ENCODE data around the gene BIK.

The BIK gene

GRCh38 chr22:43126501-43127165 lies 16.1 kb downstream of the BIK start:
- no peaks in the 10 kb centered on the region for H3K9me2 ChIP-seq (replicated peaks; ENCODE audit: insufficient read depth, low read length)
- H4K20me1 ChIP-seq (ENCODE audit: insufficient read depth, low read length): no peaks in the 10 kb centered on the region
- H3K79me2 ChIP-seq (ENCODE audit: low read length): no peaks in the 10 kb centered on the region
- no peak overlapping the region for H3K4me2 ChIP-seq (ENCODE audit: low read depth, low read length)
- H3K27ac ChIP-seq (ENCODE audit: low read length): no peak overlapping the region
- peaks cover 7% of the 10 kb centered on the region; the same call in 1 of the 2 replicates for H3F3A ChIP-seq (ENCODE audit: insufficient read depth, low read length)
- TF ChIP-seq CTCF (IDR thresholded peaks at IDR 0.05; ENCODE audit: low read length) (no peak), EZH2 (optimal IDR thresholded peaks at IDR 0.05; ENCODE audit: low read depth, low read length) (no peak), EZH2phosphoT487 (IDR thresholded peaks at IDR 0.05; ENCODE audit: low read length) (no peak)
- no peak for DNase-seq
- H3K4me3 ChIP-seq (ENCODE audit: low read length): no peak overlapping the region
- no peaks in the 10 kb centered on the region for H3K9me3 ChIP-seq (replicated peaks; ENCODE audit: insufficient read depth, low read length)
- no peaks in the 10 kb centered on the region for H3K36me3 ChIP-seq (replicated peaks; ENCODE audit: insufficient read depth, low read length)
- no peak overlapping the region for H2AFZ ChIP-seq (ENCODE audit: low read length)
- peaks cover 18% of the 10 kb centered on the region for H3K4me1 ChIP-seq (ENCODE audit: low read length)
- no peaks in the 10 kb centered on the region for H3K27me3 ChIP-seq (replicated peaks; ENCODE audit: insufficient read depth, low read length)
- H3K9ac ChIP-seq (ENCODE audit: low read length): no peak overlapping the region

GRCh38 chr22:43127166-43127908 lies 16.8 kb downstream of the BIK start:
- Histone ChIP-seq H3K36me3 (replicated peaks; ENCODE audit: insufficient read depth, low read length) (no peaks in the 10 kb centered on the region), H3K4me1 (ENCODE audit: low read length) (peaks cover 18% of the 10 kb centered on the region), H3K27ac (ENCODE audit: low read length) (no peak overlapping the region)

GRCh38 chr22:43128116-43128515 lies 17.6 kb downstream of the BIK start:
- Histone ChIP-seq H3K9ac (ENCODE audit: low read length) (no peak overlapping the region), H4K20me1 (ENCODE audit: insufficient read depth, low read length) (no peaks in the 10 kb centered on the region), H3K27ac (ENCODE audit: low read length) (no peak overlapping the region), H3K9me2 (replicated peaks; ENCODE audit: insufficient read depth, low read length) (no peaks in the 10 kb centered on the region), H3K36me3 (replicated peaks; ENCODE audit: insufficient read depth, low read length) (no peaks in the 10 kb centered on the region), H3K4me1 (ENCODE audit: low read length) (peaks cover 18% of the 10 kb centered on the region), H3K4me2 (ENCODE audit: low read depth, low read length) (no peak overlapping the region), H3K4me3 (ENCODE audit: low read length) (no peak overlapping the region), H3K9me3 (replicated peaks; ENCODE audit: insufficient read depth, low read length) (no peaks in the 10 kb centered on the region), H3F3A (ENCODE audit: insufficient read depth, low read length) (peaks cover 7% of the 10 kb centered on the region; the same call in 1 of the 2 replicates), H2AFZ (ENCODE audit: low read length) (no peak overlapping the region), H3K79me2 (ENCODE audit: low read length) (no peaks in the 10 kb centered on the region), H3K27me3 (replicated peaks; ENCODE audit: insufficient read depth, low read length) (no peaks in the 10 kb centered on the region)
- no peak for TF ChIP-seq EZH2 (optimal IDR thresholded peaks at IDR 0.05; ENCODE audit: low read depth, low read length)
- no peak for DNase-seq

More at GRCh38 chr22:43127166-43127908, 16.8 kb downstream of the BIK start:
- H3K9me2 ChIP-seq (replicated peaks; ENCODE audit: insufficient read depth, low read length): no peaks in the 10 kb centered on the region
- no peak overlapping the region for H3K9ac ChIP-seq (ENCODE audit: low read length)
- no peaks in the 10 kb centered on the region for H3K27me3 ChIP-seq (replicated peaks; ENCODE audit: insufficient read depth, low read length)
- H2AFZ ChIP-seq (ENCODE audit: low read length): no peak overlapping the region
- no peak for DNase-seq
- no peaks in the 10 kb centered on the region for H4K20me1 ChIP-seq (ENCODE audit: insufficient read depth, low read length)
- H3F3A ChIP-seq (ENCODE audit: insufficient read depth, low read length): peaks cover 7% of the 10 kb centered on the region; the same call in 1 of the 2 replicates
- TF ChIP-seq CTCF (IDR thresholded peaks at IDR 0.05; ENCODE audit: low read length) (no peak), EZH2phosphoT487 (IDR thresholded peaks at IDR 0.05; ENCODE audit: low read length) (no peak), EZH2 (optimal IDR thresholded peaks at IDR 0.05; ENCODE audit: low read depth, low read length) (no peak)
- H3K79me2 ChIP-seq (ENCODE audit: low read length): no peaks in the 10 kb centered on the region
- no peak overlapping the region for H3K4me3 ChIP-seq (ENCODE audit: low read length)
- no peak overlapping the region for H3K4me2 ChIP-seq (ENCODE audit: low read depth, low read length)
- H3K9me3 ChIP-seq (replicated peaks; ENCODE audit: insufficient read depth, low read length): no peaks in the 10 kb centered on the region

Data from MM.1S (cell line).